Measurements from ENCODE around the gene ARHGAP24. TPM values are rescaled to one million over a fixed set of nuclear protein-coding genes. Genes with fewer than 3 reads are reported as not detected.

Gene ARHGAP24
- total RNA-seq, 1 experiment from 2014 or later = 2.1 TPM

- no peak for DNase-seq (ENCODE audit: low spot score)
- Mint-ChIP-seq H3K4me3 (no peak overlapping the region), H3K9me3 (no peaks in the 10 kb centered on the region), H3K4me1 (no peaks in the 10 kb centered on the region), H3K27ac (no peak overlapping the region), H3K27me3 (ENCODE audit: low read depth) (no peaks in the 10 kb centered on the region; the same call in 1 of the 2 replicates), H3K36me3 (no peaks in the 10 kb centered on the region)
- ChIA-PET CTCF (no interaction called here), POLR2A (no interaction called here)
- TF ChIP-seq KAT7 (CRISPR knock-in tag; IDR thresholded peaks at IDR 0.05; ENCODE audit: borderline replicate concordance) = no peak
- no peak for TF ChIP-seq ZNF532 (CRISPR knock-in tag; IDR thresholded peaks at IDR 0.05; ENCODE audit: borderline replicate concordance)
- no peak for TF ChIP-seq ZNF425 (CRISPR knock-in tag; conservative IDR thresholded peaks at IDR 0.05)
- no peak for TF ChIP-seq CREB1 (CRISPR knock-in tag; IDR thresholded peaks at IDR 0.05)
- TF ChIP-seq ZNF263 (CRISPR knock-in tag; IDR thresholded peaks at IDR 0.05; ENCODE audit: low read depth) = no peak
- TF ChIP-seq SMAD4 (CRISPR knock-in tag; IDR thresholded peaks at IDR 0.05) = no peak
- no peak for TF ChIP-seq SP1 (CRISPR knock-in tag; conservative IDR thresholded peaks at IDR 0.05)
- no peak for TF ChIP-seq NR1H2 (CRISPR knock-in tag; IDR thresholded peaks at IDR 0.05)
- no peak for TF ChIP-seq MLX (CRISPR knock-in tag; IDR thresholded peaks at IDR 0.05)
- TF ChIP-seq STAT6 (CRISPR knock-in tag; conservative IDR thresholded peaks at IDR 0.05; ENCODE audit: low read depth) = no peak
- no peak for TF ChIP-seq ZNF281 (CRISPR knock-in tag; IDR thresholded peaks at IDR 0.05)
- TF ChIP-seq SMAD3 (CRISPR knock-in tag; IDR thresholded peaks at IDR 0.05; ENCODE audit: borderline replicate concordance) = no peak
- TF ChIP-seq JAZF1 (CRISPR knock-in tag; IDR thresholded peaks at IDR 0.05) = no peak
- no peak for TF ChIP-seq NFYB (CRISPR knock-in tag; conservative IDR thresholded peaks at IDR 0.05; ENCODE audit: low read depth)
- no peak for TF ChIP-seq MXD4 (CRISPR knock-in tag; IDR thresholded peaks at IDR 0.05; ENCODE audit: borderline replicate concordance)
- TF ChIP-seq ZNF416 (CRISPR knock-in tag; IDR thresholded peaks at IDR 0.05) = no peak
- no peak for TF ChIP-seq GABPB1 (CRISPR knock-in tag; IDR thresholded peaks at IDR 0.05)
- no peak for TF ChIP-seq ZNF121 (CRISPR knock-in tag; IDR thresholded peaks at IDR 0.05)
- TF ChIP-seq ZNF512 (CRISPR knock-in tag; IDR thresholded peaks at IDR 0.05; ENCODE audit: borderline replicate concordance) = no peak
- no peak for ATAC-seq
Measured at GRCh38 chr4:85457752-85458467, 17.0 kb upstream of the ARHGAP24 start.
